Stimulated activated CD4-positive, alpha-beta T cell treated with anti-CD3 and anti-CD28 coated beads, Interleukin-15, amount 100 ng/mL, for 48 hours (primary cell): ENCODE measurements around the gene TFG.

Experiments used
- DNase-seq, 2 donors: peaks; one replicate each; pipeline ENCODE4 v3.0.0-alpha.2; 2020; ENCODE audit warnings: low read depth in 2 of 2

The TFG gene

DNA sequence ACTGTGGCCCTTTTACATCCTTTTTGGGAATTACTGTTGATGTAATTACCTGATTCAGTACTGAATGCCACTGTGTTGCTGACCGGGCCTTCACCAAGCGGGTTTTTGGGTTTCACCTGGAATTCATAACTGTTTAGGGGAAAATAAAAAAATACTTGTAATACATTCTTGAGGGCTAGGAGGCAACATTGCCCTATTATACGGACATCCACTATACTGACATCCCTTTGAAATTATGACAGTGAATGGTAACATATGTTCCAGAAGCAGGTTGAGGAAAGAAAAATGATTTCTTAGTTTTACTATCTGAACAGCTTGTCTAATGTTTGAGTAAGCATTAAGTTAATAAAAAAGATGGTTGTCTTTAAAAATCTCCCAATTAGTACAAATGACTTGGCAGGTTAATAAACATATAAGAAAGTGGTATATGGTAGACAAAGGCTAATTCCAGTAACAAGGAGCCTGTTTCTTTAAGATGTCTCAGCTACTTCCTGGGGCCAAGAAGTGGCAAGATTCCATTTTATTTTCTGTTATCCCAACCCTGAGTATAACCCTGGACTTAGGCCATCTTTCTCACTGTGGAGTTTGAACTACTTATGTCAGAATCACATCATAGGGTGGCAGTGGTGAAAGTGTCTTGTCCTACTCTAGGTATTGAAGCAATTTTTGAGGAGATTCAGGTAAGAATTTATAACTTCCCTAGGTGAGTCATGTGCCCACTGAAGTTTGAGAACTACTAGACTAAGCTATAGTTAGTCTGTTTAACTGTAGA lies 45.5 kb downstream of the TFG start:
- DNase-seq: no peak

DNA sequence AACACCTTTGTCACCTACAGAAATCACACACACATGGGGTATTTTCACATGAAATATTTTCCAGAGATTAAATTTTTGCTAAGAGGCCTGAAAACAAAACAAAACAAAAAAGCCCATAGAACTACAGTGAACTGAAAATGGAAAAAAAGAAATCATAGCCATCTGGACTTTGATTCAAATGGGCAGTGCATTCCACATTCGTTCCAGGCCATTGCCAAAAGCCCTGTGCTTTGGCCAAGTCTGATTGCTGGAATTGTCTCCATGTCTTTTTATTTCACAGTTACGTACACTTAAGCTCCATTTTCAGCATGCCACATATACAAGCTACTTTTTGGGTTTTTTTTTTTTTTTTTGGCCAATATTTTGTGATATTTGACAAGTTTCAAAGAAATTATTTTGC lies 47.1 kb downstream of the TFG start:
- DNase-seq: no peak

DNA sequence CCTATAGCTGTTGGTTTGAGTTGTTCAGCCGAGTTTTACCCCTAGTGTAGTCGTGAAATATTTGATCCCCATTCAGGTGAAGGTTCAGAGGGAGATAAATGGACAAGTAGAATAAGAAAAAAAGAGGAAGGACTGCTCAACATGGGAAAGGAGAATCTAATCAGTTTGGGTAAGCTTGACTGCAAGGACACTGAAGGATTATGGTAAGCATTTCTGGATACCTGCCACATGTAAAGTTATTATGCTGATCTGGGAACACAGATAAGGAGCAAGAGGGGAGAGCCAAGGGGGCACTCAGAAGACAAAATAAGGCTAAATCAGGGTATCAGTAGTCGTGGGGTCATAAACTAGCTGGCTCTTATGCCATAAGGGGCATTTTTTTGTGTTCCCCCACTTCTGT lies 49.9 kb downstream of the TFG start:
- DNase-seq: no peak

DNA sequence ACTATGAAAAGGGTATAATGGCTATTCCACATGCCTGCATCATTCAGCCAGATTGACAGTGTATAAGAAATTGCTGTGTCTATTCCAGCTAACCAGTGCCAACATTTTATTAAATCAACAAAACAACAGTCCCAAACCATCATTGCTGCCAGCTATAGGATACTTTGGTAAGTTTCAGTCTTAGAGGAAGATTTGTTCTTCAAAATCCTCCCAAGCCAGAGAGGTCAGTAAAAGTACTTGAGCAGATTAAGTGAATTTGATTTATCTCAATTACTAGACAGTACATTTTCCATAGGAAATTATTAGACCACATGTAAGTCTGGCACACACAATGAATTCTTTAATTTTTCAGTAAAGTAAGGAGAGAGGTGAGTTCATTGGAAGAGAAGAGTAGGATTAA lies 50.7 kb downstream of the TFG start:
- DNase-seq: no peak

DNA sequence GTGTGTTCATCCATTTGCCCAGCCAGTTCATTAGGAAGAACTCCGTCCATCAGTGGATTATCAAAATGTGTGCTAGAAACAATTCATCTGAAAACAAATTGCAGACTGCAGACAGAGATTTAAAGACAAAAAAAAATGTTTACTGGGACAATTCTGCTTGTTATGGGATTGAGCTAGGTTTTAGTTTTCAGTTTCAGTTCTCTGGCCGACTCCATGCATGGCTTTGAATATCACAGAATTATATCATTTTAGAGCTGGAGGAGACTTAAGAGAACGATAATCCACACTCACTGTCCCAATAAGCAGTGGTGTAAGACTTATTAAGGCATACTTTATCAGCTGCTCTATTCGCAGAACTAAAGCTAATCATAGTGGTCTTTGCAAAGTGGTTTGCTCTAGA lies 51.1 kb downstream of the TFG start:
- DNase-seq: no peak

DNA sequence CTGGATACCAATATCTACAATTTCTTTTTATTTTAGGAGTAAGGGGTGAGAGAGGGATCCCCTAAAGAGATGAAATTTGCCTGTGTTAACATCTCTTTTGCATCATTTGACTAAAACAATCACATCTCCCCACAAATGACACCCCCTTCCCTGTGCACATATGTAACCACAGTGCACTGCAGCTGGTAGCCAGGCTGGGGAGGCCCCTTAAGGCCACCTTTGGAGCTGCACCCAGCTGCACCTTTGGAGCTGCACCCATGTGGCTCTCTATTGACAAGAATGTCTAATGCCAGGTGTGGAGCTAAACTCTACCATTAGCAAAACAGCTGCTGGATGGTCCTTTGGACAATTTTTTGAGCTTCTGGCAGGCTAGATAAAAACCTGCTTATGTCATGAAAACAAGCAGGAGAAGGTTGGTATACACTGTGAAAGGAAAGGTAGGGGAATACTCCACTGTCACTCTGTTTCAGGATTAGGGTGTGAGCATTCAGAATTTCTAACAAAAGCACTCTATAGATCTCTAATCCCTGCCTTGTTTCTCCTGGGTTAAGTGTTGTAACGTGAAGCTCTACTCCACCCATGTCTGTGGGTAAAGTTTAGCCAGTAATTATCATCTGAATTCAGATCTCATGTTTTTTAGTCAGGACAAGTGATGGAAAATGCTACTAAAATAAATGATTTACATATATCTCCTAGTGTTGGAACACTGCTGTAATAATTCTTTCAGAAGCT lies 52.1 kb downstream of the TFG start:
- no peak for DNase-seq

DNA sequence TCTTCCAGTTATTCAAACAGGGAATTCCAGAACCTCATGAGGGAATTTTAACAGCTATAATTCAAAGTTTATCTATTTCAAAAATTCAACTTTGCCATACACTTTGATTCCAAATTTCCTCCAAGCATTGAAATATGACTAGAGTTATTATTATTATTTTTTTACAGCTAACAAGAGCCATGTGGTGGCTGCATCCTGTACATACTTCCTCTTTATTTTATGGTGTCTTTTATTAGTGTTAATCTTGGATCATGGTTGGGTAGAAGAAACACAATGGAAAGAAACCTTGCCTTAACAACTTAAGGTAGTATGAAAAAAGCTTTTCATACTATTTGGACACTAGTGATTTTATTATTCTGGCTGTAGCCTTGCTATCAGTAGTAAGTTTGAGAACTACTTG lies 52.7 kb downstream of the TFG start:
- no peak for DNase-seq

DNA sequence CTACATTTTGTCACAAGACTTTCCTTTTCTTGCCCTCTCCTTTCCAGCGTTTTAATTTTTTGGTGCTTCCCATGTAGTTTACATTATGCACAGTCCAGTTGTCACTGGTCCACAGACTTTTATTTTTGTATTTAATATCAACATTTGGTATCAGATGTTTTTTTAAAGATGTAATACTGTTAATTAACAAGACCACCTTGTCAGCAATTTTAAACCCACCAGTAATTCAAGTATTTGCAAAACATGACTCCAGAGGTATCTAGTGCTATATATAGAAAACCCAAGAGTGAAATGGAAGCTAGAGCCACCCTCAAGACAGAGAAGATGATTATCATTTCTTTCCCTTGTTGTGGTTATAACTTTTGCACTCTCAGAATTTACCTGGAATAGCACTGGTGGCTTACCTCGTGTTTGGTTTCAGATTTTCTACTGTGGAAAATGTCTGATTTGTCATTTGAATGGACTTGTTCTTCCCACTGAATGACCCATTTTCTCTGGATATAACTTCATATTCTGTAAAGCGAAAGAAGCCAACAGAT lies 56.2 kb downstream of the TFG start:
- no peak for DNase-seq

DNA sequence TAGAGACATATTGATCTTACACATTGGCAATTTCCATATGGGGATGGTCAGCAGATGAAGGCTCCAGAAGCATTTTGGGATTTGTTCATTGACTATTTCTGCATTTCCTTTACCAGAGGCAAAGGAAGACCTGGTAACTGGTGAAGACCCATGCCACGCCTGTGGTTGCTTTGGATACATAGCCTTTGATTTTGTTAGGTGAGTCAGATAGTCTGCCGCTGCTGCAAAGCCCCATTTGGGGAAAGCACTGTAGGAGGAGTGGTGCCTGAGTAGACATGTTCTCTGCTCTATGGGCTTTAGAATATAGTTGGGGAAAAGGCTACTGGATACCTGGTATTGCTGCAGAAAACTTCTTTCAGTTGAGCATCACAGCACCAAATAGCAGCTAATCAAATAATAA lies 56.8 kb downstream of the TFG start:
- no peak for DNase-seq

DNA sequence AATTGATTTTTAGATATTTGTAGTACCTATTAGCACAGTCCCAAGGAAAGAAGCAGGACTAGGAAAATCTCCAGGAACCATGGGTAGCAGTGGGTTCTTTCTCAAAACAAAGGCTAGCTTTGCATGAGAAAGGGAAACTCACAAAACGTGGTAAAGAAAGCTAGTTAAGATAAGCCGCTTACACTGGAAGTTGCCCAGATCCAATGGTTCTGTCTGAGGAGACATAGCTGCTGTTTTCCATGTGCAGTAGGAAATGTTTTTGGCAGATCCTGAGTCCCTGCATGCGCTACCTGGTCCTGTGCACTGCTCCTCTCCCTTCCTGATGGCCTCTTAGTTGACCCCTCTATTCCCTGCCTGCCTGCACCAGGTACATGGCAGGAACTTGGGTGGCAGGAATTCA lies 60.4 kb downstream of the TFG start:
- no peak for DNase-seq

DNA sequence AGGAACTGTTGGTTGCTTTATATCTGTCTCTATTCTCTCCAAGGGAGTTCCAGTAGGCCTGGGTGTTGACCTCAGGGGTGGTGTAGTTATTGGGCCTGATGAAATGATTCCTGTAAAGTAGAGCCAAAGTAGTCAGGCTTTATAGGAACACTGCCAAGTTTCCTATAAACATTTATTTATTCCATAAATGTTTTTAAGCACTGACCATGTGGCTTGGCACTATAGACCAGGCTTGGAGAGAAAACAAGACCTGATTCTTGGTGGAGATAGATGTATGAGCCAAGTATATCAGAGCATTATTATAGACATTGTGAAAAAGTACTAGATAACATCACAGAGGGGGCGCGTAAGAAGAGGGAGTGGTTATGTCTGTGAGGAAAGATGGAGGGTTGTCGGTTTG lies 65.9 kb downstream of the TFG start:
- DNase-seq: no peak

DNA sequence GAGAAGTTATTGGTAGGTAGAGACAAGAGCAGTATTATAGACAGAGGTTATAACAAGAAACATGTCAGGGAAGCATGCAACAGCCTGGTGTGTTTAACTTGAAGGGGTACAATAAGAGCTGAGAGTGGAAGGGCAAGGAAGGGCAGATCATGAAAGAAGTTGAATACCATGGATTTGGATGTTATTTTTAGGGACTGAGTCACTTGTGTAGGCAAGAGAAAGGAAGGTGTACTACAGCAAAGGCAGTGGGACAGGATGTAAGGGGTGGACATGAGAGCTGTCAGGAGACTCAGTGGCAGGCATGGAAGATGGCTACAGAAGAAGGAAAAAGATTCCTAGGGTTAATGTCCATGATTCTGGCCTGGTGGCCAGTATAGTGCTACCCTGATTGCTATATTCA lies 66.4 kb downstream of the TFG start:
- DNase-seq: no peak

DNA sequence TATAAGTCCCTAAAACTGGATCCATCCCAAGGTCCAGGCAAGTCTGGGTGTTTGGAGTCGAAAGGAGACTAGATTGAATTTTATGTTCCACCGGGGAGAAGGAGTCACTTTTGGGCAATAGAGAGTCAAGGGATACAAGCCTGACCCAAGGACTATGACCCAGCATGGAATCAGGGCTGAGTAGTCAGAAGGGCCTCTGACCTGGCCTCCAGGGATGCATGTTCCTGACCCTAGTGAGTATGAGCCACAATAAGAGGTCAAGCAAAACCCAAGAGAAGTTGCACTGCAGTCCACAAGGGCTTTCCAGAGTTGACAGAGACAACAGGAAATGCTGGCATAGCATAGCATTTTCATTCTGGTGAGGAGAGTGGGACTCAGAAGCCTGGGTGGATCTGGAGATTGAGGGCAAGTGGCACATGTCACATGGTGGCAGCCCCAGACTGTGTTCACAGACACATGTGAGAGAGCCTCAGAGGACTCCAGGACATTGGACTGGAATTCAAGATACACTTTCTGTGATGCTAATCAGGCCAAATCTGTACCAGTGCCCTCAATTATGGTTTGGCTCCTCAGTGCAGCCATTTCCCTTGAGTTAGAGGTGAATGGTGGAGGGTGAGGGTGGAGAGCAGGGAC lies 66.9 kb downstream of the TFG start:
- DNase-seq: no peak

DNA sequence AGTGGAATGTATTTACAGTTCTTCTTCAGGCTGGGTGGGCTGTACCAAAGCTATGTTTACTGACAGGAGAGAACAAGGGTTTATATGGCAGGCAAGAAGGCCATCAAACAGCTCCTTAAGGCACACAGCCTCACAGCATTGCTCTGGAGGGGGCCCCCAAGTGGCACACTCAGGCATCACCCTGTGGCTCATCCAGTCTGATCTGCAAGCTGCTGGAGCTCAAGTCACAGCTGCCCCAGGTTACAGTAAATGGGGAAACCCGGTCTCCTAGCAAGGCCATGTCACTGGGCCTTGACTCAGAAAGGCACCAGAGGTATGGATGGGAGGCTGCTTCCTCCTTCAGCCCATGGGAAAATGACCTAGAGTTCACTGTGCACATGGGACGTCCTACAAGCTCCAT lies 67.5 kb downstream of the TFG start:
- no peak for DNase-seq

DNA sequence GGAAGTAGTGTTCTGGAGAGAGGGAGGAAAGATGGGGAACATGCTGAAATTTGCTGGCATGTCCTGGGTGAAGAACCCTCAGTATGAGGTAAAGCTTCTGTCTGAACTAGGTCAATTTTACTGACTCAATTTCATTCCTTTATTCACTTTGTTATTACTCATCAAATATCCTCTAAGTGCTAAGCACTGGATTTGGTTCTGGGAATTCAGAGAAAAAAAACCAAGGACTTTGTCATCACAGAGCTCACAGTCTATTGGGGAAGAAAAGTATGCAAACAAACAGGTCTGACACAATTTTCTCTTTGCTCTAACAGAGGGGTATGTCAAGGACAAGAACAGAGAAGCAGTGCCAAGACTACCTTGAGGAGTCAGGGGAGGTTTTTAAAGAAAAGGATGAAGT lies 68.0 kb downstream of the TFG start:
- DNase-seq: no peak

DNA sequence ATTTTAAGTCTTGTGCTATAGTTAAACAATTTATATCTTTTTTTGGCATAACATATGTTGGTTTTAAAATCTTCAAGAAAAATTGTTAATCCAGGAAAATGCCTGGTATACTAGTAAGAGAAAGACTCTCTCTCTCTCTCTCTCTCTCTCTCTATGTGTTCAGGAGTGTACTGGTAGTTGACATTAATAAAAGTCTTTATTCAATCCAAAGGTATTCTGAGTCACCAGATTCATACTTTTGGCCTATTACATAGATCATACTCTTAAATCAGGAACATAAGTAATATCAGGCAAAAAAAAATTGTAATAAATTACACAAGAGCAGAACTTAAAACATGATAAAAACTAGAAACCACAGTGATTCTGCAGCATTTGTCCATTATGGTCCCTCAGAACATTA lies 70.2 kb downstream of the TFG start:
- DNase-seq: no peak

DNA sequence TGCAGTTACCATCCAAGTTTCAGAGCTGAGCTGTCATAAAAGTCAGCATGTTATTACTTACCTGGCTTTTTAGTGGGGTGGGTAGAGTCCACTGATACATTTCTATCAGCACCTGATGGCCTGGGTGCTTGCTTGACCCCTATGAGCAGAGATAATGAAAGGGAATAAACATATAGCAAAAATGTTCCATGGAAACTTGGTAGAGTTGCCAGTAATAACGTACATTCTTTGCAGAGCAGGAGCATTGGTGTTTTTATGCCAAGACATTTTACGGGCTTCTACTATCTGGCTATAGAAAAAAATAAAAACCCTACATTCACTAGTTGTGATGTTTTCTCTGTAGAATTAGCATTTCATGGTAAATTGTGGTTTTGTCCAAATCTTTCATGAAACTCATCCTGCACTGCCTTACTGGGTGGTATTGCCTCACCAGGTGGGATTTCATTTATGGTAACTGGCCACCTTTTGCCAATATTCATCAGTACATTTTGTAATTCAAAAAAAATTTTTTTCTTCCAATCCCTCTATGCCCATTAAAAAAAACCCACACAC lies 70.9 kb downstream of the TFG start:
- DNase-seq: no peak

DNA sequence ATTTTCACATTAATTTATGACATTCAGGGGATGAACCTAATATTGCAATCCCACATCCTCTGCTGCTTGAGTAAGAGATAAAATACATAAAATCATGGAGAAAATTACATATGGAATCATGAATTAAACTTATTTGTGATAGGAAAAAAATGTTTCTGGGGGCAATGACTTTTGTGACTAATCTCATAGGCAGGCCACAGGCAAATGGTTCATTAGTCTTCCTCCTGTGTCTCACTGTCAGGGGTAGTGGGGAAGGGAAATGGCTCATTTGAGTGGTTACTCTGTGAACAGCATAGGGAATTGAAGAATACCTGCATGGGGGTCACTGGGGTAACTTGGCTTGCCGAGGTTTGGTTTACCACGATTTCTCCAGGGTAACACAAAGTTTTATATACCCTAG lies 72.0 kb downstream of the TFG start:
- DNase-seq: no peak

DNA sequence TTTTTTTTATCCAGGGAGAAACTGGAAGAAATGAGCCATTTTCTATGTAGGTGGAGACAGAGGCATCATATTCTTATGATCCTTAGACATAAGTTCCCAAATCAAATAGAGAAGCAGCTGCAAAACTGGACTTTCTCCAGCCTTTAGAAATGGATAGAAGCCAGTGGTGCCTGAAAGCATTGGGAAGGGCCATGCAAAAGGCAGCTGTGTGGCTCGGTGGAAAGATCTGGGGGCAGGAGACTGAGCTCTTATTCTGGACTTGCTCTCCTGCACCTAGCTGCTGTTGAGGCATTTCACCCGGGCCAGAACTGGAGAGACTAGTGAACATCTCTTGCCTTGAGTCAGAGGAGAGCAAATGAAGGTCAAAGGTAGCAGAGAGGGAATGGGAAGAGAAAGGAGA lies 73.1 kb downstream of the TFG start:
- no peak for DNase-seq

DNA sequence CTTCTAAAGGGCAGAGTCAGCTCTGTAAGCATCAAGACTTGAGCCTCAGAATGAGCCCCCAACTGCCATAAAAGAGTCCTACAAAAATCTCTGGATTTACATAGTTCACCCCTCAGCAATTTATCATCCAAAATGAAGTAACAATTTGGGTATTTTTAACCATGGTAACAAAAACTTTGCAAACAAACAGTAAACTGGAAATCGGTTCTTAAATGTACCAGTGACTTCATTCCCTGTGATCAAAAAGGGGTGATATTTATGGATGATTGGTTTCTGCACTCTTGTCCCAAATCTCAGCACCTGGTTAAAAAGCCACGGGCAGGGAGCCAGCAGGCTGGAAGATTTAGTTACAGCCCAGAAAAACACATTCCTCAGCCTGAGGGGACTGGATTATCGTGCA lies 73.6 kb downstream of the TFG start:
- DNase-seq: no peak

DNA sequence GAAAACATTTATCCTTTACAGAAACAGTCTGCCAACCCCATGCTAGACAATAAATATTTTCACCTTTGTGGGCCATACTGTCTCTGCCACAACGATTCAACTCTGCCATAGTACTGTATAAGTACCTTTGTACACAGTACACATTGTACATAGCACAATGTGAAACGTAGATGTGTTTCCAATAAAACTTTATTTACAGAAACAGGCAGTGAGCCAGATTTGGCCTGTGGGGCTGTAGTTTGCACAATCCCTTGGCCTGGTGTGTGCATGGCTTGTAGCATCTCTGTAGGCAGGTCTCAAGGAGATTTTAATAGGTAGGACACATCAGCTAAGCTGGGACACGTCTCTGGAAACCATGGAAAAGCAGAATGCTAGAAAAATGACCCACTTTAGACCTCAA lies 74.3 kb downstream of the TFG start:
- no peak for DNase-seq

DNA sequence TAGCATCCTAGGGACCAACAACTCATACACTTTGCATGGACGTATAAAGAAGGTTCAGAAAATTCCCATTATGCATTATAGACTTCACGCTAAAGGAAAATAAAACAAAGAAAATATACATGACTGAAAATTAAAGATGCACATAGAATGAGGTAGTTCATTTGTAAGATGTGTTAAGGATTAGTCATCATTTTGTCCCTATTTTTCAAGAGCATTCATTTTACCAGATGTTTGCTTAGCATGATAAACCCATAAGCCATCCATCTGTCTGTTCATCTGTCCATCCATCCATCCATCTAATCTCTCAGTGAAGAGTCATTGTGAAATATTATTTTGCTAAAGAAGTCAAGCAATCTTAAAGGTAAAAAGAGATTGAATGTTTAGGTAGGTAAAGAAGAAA lies 80.3 kb downstream of the TFG start:
- DNase-seq: no peak

DNA sequence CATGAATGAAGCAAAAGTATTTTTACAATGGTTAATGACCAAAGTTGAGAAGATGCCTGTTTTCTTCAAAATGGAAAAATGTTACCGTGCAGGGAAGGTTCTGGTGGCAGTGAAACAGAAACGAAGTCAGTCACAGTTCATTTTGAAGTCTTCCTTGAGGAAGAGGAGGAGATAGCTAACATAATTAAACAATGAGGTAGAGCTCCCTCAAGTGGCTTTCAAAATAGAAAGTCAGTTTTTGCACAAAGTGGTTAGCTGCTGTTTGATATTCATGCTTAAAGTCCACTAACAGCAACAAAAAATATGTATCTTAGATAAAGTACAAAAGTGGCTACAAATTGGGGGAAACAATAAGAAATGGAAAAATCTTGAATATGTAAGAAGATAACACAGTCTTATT lies 87.3 kb downstream of the TFG start:
- no peak for DNase-seq
